GM18519 (cell line): ENCODE results near the gene TNRC6B.
"Not testable (repeated sequence)": the region's sequence is repeated elsewhere in the genome, so short reads cannot be mapped to it uniquely, and the experiment has no call there.

Experiments
- ATAC-seq: cut with Tn5 transposase; IDR thresholded peaks from one replicate; pipeline ENCODE4 v1.9.1; 2021; ENCODE audit warnings: mild to moderate bottlenecking, moderate library complexity; ENCODE audit not compliant: unreplicated experiment, low FRiP score

Gene TNRC6B

DNA sequence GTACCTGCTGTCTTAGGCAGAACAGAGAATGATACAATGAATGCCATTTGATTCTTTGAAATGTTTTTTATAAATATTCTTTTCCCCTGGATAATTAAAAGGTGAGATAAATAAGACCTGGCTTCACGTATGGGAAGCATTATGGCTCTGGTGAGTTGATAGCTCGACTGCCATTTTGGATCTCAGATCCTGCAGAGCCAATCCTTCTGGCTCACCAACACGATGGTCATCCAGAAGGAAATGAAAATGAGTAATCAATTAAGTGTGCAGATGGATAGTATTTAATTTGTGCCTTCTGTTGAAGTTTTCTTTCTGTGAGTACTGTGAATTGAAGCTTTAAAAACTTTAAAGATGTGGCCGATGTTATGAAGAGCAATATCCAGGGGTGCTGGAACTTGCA, 2.7 kb downstream of the TNRC6B start:
- ATAC-seq, result no peak

DNA sequence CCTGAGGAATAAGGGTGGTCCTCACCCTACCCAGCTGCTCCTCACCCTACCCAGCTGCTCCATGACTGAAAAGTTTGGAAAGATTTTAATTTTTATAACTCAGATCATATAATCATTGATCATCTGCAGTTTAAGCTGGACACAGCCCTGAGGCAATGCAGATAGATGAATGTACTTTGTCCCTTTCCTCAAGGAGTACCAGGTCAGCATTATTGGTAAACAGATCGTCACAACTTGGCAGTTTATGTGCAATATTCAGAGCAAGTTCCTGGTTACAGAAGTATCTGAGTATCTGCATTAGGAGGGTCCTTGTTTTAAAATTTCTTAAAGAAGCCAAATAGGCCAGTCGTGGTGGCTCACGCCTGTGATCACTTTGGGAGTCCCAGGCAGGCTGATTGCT, 3.6 kb downstream of the TNRC6B start:
- ATAC-seq, result no peak

DNA sequence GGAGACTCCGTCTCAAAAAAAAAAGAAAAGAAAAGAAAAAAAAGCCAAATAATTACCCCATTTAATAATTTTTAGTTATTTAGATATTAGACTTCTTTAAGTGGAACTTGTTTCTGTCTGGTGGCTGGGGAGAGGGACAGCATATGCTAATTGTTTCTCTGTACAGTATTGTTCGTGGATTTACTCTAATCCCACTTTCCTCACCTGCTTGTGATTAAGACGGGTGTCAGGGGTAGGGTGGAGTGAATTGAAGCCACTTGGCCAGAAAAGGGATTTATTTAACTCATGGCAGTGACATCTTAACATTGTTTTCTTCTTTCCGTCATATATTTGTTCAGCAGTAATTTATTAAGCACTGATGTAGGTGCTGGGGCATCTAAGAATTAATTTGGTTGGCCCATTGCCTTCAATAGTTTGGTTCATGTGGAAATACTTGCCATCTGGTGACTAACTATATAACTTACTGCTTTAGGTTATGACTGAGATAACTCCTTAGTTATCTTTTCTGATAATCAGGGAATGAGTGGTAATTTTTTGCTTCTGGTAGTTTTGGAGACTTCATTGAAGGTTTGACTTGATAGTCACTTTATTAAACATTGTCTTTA, 4.6 kb downstream of the TNRC6B start:
- ATAC-seq, result no peak

DNA sequence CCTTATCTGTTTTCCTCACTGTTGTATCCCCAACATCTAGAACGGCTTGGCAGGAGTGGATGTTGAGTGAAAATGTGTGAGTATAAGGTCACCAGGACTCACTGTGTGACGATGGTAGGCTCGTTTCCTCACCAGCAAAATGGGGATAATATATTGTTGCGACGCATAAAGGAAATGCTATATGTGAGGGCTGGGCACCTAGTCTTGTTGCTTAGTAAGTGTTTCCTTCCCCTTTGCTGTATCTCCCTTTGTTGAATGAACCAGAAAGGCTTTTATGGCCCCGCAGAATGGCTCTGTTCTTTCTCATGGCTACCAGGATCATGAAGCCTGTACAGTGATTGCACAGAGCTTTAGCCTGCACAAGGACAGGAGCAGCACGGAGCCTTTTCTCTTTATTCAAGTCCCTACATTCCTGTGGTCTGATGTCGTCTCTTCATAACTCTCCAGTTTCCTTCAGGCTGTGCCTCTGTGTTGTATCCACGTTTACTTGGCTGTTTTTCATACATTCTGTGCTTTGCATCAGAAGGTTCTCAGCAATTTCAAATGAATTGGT, 5.4 kb downstream of the TNRC6B start:
- no peak for ATAC-seq

DNA sequence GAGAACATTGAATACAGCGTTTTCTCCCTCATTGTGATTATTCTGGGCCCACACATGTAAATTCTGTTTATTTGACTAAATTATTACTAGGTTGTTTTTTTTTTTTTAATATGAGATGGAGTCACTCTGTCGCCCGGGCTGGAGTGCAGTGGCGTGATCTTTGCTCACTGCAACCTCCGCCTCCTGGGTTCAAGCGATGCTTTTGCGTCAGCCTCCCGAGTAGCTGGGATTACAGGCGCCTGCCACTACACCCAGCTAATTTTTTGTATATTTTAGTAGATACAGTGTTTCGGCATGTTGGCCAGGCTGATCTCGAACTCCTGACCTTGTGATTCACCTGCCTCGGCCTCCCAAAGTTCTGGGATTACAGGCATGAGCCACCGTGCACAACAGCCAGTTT, 5.9 kb downstream of the TNRC6B start:
- ATAC-seq, result not testable (repeated sequence)

DNA sequence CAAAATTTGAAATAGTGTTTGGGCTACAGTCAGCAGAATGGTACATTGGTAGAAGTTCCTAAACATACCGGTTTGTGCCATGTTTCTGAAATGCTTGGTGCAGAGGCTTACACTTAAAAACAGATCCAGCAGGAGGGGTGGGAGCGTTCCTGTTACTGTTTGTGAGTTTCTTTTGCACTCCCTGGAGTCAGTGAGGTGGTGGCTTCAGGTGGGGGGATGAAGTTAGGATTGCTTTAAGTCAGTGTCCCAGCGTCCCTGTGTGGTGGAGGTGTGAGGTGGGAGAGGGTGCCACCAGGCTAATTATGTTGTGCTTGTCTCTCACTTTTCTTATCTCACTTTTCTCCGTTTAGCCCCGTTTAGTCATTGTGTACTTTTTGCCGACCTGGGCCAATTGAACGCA, 9.7 kb downstream of the TNRC6B start:
- ATAC-seq, result no peak

DNA sequence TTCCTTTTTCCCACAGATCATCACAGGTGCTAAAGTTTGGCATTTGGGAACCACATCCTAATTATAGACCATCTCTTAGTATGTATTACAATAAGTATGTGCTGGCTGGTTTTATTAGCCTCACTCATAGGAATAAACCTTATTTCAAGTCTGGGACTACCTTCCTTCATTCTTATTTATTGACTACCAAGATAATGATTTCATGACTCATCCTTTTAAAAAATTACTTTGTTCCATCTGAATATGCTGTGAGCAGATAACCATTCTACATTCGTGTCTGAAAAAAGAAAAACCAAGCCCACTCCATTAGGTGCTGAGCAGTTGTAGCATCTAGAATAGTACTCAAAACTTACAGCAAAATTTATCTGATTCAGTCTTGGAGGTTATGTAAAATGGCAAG, 12.3 kb downstream of the TNRC6B start:
- ATAC-seq, result no peak

DNA sequence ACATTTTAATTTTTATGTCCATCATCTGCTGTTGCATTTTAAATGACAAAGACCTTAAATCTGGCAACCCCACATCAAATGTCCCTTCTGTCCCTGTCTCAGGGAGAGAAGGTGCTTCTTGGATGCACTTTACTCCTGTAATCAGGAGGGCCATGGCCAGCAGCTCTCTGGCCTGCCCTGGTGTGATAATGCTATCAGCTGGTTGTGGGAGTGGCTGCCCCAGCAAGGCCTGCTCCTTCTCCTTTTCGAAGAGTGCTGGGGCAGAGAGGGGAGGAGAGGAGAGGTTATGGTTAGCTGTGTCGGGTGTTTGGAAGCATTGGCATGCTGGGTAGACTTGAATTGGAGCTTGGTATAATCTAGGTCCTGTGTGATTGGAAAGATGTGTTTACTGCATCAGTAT, 12.8 kb downstream of the TNRC6B start:
- ATAC-seq, result no peak

DNA sequence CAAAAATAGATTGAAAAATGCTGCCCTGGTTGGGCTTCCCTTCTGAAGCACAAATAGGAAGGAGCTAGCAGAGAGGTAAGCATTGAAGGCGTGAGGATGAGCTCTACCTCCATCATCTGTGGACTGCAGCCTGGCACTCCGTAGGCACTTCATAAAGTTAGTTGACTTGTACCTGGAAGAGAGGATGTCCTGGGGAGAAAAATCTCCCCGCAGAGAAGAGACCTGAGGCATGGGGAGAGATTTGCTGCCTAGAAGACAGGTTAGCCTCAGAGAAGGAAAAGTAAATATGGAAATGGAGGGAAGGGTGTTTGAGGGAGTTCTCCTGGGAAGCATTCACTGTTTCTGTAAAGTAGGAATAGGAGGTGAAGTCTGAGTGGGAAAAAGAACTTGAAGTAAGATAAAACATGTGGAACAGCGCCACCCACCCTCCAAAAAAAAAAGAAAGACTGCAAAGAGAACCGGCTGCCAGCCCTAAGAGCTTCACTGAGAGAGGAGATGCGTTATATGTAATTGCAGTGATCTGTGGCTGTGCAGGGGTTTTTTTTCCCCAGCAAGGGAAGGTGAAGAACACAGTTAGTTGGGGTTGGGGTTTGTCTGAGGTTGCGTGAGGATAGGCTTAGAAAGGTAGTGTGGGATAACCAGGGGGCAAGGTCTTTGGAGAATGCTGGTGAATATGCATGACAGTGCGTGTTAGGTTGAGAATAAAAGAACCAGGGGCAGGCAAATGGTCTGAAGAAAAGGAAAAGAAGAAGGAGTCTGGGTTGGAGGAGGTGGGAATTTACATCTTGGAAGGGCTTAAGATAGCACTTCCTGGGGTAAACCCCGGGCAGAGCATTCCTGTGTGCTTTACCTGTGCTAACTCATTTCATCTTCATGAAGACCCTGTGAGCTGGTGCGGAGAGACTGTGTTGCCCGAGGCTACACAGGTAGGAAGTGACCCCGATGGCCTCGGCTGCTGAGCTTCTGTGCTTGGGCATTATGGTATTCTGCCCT, 16.0 kb downstream of the TNRC6B start:
- no peak for ATAC-seq

DNA sequence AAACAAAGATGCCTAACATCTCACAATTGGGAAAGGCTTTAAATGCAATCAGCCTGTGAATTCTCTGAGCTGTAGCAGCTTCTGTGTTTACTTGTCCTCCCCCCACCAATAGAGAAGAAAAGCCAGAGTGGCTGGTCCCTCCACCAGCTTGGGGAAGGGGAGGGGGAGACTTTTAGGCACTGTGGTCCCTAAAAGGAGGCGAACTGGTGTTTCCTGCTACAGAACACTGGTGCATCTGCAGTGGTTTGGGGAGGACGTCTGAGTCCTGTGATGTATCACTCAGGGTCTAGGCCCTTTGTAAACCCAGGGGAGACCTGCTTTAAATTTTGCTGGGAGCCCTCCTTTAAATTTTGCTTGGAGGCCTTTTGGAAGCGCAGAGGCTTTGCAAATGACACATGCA, 16.9 kb downstream of the TNRC6B start:
- ATAC-seq, result no peak

DNA sequence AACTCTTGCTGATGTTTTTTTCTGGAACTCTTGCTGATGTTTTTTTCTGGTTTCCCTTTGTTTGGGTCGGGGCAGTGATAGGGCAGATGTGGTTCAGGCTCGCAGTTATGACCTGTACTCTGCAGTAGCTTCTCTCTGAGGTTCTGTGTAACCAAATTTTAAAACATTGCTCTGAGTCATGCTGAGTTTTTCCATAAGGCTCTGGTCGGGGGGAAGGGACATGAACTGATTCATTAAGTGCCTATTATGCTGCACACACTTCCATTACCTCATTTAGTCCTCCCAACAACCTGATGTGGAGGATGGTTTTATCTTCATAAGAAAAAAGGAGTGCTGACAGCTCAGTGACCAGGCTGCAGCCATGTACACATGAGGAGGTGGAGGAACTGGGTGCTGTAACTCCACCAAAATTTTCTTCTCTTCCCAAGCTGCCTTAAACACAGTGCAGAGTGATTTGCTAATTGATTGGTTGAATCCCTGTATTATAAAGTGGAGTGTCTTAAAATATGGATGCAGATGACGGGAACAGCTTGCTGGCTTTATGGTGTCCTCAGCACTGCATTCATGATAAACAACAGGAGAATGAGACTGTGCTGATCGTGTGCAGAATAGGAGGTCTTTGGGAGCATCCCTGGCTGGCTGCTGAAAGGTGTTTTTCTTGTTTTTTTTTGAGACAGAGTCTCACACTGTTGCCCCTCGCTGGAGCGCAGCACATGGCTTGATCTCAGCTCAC, 19.1 kb downstream of the TNRC6B start:
- no peak for ATAC-seq

DNA sequence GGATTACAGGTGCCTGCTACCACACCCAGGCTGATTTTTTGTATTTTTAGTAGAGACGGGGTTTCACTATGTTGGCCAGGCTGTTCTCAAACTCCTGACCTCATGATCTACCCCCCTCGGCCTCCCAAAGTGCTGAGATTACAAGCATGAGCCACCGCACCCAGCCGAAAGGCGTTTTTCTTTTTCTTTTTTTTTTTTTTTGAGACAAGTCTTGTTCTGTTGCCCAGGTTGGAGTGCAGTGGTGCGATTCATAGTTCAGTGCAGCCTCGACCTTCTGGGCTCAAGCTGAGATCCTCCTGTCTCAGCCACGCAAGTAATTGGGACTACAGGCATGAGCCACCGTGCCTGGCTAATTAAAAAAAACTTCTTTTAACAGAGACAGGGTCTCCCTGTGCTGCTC, 19.7 kb downstream of the TNRC6B start:
- ATAC-seq, result not testable (repeated sequence)

DNA sequence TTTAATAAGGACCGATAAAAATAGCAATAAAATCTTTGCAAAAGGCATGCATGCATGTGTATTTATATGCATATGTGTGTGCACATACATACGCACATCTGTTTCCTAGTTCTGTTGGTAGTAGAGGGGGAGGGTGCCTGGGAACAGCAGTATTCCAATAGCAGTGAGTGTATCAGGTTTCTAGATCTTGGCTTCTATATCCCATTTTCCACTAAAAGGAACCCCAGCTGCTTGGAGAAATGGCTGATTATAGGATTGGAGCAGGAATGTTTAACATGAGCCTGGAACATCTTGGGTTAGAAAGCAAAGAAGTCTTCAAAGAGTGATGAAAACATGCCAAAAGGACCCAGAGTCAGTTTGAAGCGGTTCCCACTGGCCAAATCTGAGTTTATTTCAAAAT, 21.0 kb downstream of the TNRC6B start:
- ATAC-seq, result no peak

DNA sequence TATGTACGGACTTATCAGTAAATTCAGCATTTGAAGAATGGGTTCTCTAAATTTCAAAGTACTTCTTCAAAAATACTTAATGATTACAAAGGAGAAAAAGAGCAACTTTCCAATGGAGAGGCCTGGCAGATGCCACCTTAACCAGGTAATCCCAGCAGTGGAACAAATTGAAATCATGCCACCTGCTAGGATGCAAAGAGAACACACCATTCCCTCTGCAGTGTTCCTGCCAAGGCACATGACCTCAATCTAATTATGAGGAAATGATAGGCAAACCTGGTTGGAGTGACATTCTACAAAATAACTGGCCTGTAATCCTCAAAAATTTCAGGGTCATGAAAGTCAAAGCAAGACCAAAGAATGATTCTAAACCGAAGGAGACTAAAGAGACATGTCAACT, 21.5 kb downstream of the TNRC6B start:
- no peak for ATAC-seq

DNA sequence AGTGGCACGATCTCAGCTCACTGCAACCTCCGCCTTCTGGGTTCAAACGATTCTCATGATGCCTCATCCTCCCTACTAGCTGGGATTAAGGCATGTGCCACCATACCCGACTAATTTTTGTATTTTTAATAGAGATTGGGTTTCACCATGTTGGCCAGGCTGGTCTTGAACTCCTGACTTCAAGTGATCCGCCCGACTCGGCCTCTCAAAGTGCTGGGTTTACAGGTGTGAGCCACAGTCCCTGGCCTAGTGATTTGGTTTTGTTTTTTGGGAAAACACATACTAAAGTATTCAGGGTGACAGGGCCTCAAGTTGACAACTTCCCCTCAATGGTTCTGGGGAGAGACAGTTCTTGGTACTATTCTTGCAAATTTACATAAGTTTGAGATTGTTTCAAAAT, 22.1 kb downstream of the TNRC6B start:
- ATAC-seq, result no peak

DNA sequence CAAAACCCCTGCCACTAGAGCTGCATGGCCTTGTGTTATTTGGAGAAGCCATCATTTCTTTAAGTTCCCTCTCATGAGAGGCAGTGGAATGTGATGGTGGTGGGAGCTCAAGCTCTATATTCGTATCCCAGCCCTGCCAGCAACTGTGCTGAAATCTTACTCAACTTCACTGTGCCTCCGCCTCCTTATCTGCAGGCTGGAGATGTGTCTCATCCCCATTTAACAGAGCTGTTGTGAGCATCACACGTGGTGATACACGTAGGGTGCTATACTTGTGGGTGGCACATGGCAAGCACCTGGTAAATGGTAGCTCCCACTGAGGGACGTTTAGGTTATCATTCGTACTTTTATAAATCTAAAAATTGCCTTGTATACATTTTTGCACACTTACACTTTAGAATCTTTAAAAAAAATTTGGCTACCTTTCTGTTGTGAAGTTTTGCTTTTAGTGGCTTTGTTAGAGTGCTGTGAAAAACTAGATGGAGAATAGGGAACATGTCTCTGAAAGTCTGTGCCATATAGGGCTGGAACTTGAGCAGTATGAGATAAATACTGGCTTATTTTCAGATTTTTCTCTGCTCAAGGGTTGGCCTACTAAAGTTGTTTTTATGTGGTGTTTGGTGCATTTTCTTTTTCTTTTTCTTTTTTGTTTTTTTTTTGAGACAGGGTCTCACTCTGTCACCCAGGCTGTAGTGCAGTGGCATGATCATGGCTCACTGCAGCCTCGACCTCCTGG, 23.2 kb downstream of the TNRC6B start:
- no peak for ATAC-seq

DNA sequence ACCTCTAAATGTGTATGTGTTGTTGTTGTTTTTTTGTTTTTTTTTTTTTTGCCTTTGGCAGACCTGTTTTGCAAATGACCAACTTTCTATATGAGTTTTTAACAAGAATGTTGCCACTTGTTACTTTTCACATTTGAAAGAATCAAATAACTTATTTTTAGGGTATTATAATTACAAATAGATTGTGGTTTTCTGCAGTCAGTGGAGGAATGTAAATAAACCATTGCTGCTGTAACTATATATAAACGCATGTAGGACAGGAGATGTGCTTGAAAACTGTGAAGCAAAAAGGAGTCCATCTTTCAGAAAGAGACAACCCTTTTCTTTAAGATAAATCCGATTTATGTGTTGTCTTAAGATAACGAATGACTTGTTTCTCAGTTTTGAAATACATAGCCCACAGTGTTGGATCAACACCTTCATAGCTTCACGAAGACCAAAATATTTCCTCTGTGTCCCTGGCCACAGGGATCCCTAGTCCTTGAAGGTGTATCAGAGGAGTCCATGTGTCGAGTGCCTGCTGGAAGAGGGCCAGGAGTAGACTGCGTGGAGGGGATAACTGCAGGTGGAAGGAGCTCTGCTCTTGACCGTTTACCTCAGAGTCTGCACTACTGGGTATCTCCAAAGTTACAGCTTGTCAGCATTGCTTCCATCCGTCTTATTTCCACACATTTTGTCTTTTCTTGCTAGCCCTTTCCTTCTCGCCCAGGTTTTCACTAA, 24.7 kb downstream of the TNRC6B start:
- ATAC-seq, result no peak

DNA sequence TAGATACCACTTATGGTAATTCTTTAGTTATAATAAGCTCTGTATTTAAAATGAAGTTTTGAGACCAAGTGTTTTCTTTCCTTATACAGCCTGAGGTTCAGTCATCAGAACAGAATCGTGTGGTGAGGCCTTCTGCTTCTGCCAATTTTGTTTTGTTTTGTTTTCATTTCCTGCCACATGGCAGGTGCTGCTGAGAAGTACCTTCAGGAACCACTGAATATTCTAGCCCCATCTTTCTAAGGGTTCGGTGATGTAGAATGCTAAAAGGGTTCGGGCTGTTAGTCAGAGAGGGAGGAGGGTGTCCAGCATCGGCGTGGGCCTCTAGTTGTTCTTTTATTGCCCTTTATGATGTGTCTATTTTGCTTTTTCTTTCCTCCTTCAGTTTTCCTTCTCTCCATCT, 25.8 kb downstream of the TNRC6B start:
- no peak for ATAC-seq

DNA sequence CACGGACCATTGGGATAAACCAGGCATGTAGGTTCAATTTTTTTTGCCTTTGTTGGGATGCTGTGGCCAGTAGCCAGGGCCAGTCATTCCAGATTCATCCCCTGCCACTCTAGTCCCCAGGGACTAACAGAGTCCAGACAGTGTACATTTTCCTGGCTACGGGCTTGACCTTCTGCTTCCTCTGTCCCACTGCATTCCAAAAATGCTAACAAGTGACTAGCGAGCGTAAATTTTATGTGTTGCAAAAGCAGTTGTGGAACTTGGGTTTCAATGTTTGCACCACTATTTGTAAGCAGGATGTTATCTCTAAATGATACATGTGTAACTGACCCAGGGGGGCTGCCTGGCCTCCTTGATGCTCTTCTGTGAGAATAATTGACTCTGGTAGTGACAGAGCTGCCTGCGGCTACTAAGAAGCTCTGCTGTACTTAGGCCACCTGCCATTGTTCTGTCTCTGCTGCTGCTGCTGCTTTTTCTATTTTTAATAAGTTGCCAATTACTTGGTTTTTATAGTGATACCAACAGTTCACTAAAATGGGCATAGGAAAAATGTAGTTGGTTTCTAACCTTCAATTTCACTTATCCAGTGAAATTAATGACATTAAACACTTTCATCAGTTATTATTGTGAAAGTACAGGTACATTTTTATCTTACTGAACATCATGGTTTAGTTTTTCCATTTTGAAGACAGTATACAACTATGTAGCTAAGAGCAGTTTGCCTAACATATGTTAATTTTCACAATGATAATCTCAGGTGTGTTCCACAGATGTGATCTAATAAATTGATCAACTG, 26.8 kb downstream of the TNRC6B start:
- no peak for ATAC-seq
